GM12878 (cell line): ENCODE data around the gene TMEM47. TPM values are rescaled to one million over a fixed set of nuclear protein-coding genes. Genes with fewer than 3 reads are reported as not detected.

Experiments used
- ATAC-seq: fragments of 200-7000 bp; cut with Tn5 transposase; 3 replicates; pipeline ENCODE4 v1.9.1; 2020; ENCODE audit warnings: mild to moderate bottlenecking, moderate library complexity
- BruUV-seq: library from RNA; stranded (reverse); fragments of 400-500 nt; replicated peaks from 2 replicates; lab custom pipeline; 2021; lab: Mats Ljungman, UMichigan
- CTCF ChIA-PET: fragments of 300-600 bp; sonication (Branson Sonifier 250); formaldehyde crosslinking; extraction: SDS; loops from one replicate; lab custom pipeline; 2021; ENCODE audit warnings: inconsistent platforms; lab: Yijun Ruan, JAX
- POLR2A ChIA-PET: fragments of 350-600 bp; formaldehyde crosslinking; extraction: SDS; loops from one replicate; lab custom pipeline; 2021; ENCODE audit warnings: inconsistent platforms; lab: Charles Lee
- RAD21 ChIA-PET: fragments of 300-600 bp; sonication (Branson Sonifier 250); formaldehyde crosslinking; loops from one replicate; lab custom pipeline; 2023; ENCODE audit warnings: antibody characterized with exemption; ENCODE audit not compliant: unreplicated experiment; lab: Charles Lee
- SMC1A ChIA-PET: fragments of 300-600 bp; sonication (Branson Sonifier 250); formaldehyde crosslinking; loops from one replicate; lab custom pipeline; 2023; ENCODE audit not compliant: unreplicated experiment, uncharacterized antibody; lab: Charles Lee
- DNase-seq: peaks from one replicate; pipeline ENCODE4 v3.0.0-alpha.2; 2011; ENCODE audit warnings: low read depth, low spot score
- FAIRE-seq: peaks from 3 replicates; lab custom pipeline; 2011; peaks lifted over from hg19 to GRCh38; lab: Jason Lieb, UNC
- H2AFZ ChIP-seq: 2 replicates; pipeline ENCODE4 v1.6.0; 2011; ENCODE audit warnings: low read depth, low read length, control low read depth; ENCODE audit not compliant: control insufficient read depth
- H3K27ac ChIP-seq: 2 replicates; pipeline ENCODE4 v1.5.1; 2011; ENCODE audit warnings: control low read depth; ENCODE audit not compliant: control insufficient read depth, insufficient read depth
- H3K27me3 ChIP-seq, 2 experiments: replicated peaks in 1 of 2; 2 replicates each; pipeline versions ENCODE4 v1.6.0 to v1.6.1; 2011; ENCODE audit warnings: low read length in 1 of 2; ENCODE audit not compliant: control insufficient read depth in 2 of 2, insufficient read depth in 2 of 2
- H3K36me3 ChIP-seq, 2 experiments: 2 replicates each; pipeline ENCODE4 v1.5.1; 2011; ENCODE audit warnings: low read length in 1 of 2; ENCODE audit not compliant: control insufficient read depth in 2 of 2, insufficient read depth in 2 of 2
- H3K4me1 ChIP-seq: 2 replicates; pipeline ENCODE4 v1.6.1; 2011; ENCODE audit warnings: mild to moderate bottlenecking, low read length, moderate library complexity, mixed read lengths; ENCODE audit not compliant: control insufficient read depth, insufficient read depth
- H3K4me2 ChIP-seq: 2 replicates; pipeline ENCODE4 v1.6.0; 2011; ENCODE audit warnings: control low read depth; ENCODE audit not compliant: control insufficient read depth, insufficient read depth
- H3K4me3 ChIP-seq: fragments of 200-600 bp; sonication (generic); 2 replicates; pipeline ENCODE4 v1.5.1; 2016
- H3K79me2 ChIP-seq: 2 replicates; pipeline ENCODE4 v1.6.0; 2011; ENCODE audit warnings: low read length; ENCODE audit not compliant: control insufficient read depth, insufficient read depth
- H3K9ac ChIP-seq: 2 replicates; pipeline ENCODE4 v1.8.0; 2011; ENCODE audit warnings: low read length, control low read depth, mixed read lengths; ENCODE audit not compliant: control insufficient read depth, insufficient read depth
- H3K9me3 ChIP-seq: replicated peaks from 3 replicates; pipeline ENCODE4 v1.5.1; 2011; ENCODE audit warnings: mild to moderate bottlenecking, low read length; ENCODE audit not compliant: control insufficient read depth, insufficient read depth
- H4K20me1 ChIP-seq: 2 replicates; pipeline ENCODE4 v1.6.0; 2011; ENCODE audit not compliant: control insufficient read depth, insufficient read depth
- FOXM1 ChIP-seq: IDR thresholded peaks from 2 replicates; pipeline ENCODE4 v1.6.1; 2012; ENCODE audit warnings: low read depth, mild to moderate bottlenecking, inconsistent platforms, low read length, moderate library complexity
- KDM1A ChIP-seq: fragments of 200-600 bp; sonication (generic); IDR thresholded peaks from 2 replicates; pipeline ENCODE4 v1.6.1; 2016; ENCODE audit warnings: borderline replicate concordance
- MTA2 ChIP-seq: fragments of 450-650 bp; IDR thresholded peaks from 2 replicates; pipeline ENCODE4 v1.6.1; 2016; ENCODE audit warnings: low read depth, mild to moderate bottlenecking, moderate library complexity
- NFXL1 ChIP-seq: fragments of 450-650 bp; IDR thresholded peaks from 2 replicates; pipeline ENCODE4 v1.6.1; 2017; ENCODE audit warnings: antibody characterized with exemption, mild to moderate bottlenecking, borderline replicate concordance
- RFX5 ChIP-seq: IDR thresholded peaks from 2 replicates; pipeline ENCODE4 v1.6.1; 2011; ENCODE audit warnings: low read depth, low read length, improper control_type of control experiment
- SREBF1 ChIP-seq: IDR thresholded peaks from 2 replicates; pipeline ENCODE4 v1.6.1; 2012; ENCODE audit warnings: mild to moderate bottlenecking, low read length
- WRNIP1 ChIP-seq: IDR thresholded peaks from 2 replicates; pipeline ENCODE4 v1.6.1; 2011; ENCODE audit warnings: low read depth, low read length, improper control_type of control experiment, borderline replicate concordance
- WGBS: methylation state at CpG from one replicate; pipeline ENCODE4 v1.1.6; 2016; ENCODE audit warnings: low lambda C conversion rate; ENCODE audit not compliant: insufficient replicate concordance, insufficient coverage; ENCODE audit errors: missing lambda C conversion rate; 5-methylcytosine and 5-hydroxymethylcytosine counted together
- in situ Hi-C: fragments of 300-500 bp; cut with MboI; formaldehyde crosslinking; loops from 9 replicates; pipeline ENCODE4 v1.14.3; 2018; ENCODE audit warnings: mixed read lengths
- intact Hi-C: fragments of 100-400 bp; cut with micrococcal nuclease; formaldehyde crosslinking; loops from one replicate; pipeline ENCODE4 v1.14.2; 2022; ENCODE audit not compliant: unreplicated experiment
- polyA plus RNA-seq, 11 experiments: library from polyadenylated mRNA; depleted of rRNA in 4 of 11; unstranded in 6 of 11; stranded (reverse) in 5 of 11; fragments of >200 nt; fragmentation: Nextera tagmentation in 4 of 11; fragmentation: Illumina TruSeq in 1 of 11; extraction: Ambion mirVana in 4 of 11; extraction: Trizol in 1 of 11; gene quantifications; 1 replicate in 1 of 11; 2 replicates in 10 of 11; pipeline versions ENCODE4 v1.2.1 to v1.2.3, GENCODE V29; 2011 to 2016; ENCODE audit warnings: inconsistent platforms in 2 of 11, missing spikeins in 2 of 11, low read depth in 1 of 11
- total RNA-seq, 4 experiments: library from RNA; depleted of rRNA in 3 of 4; stranded (reverse); fragments of >200 nt in 3 of 4; fragmentation: Illumina TruSeq in 1 of 4; extraction: Trizol in 1 of 4; gene quantifications; 2 replicates each; pipeline versions ENCODE4 v1.2.1 to v1.2.3, GENCODE V29; 2013 to 2021

TMEM47 gene
- total and polyA plus RNA-seq, 10 of the 15 experiments (the other 5 are each of a cell fraction or from before 2014, with no cell fraction given): 0.04 to 0.10 (median 0.09) TPM; not detected in 7

- TF ChIP-seq MTA2 (no peak), FOXM1 (no peak), KDM1A (no peak)
These were observed at the start of gene TMEM47 (continued) for GRCh38 chrX:34656842-34657725.

GRCh38 chrX:34687095-34687494, 30.0 kb upstream of the TMEM47 start:
- H3K36me3 ChIP-seq: no peaks in the 10 kb centered on the region
- intact Hi-C loops: no loop called here
- H3K27ac ChIP-seq: no peak overlapping the region
- SMC1A ChIA-PET: no interaction called here
- DNase-seq (no peak), ATAC-seq (no peak)
- BruUV-seq: no TSS peak
- POLR2A ChIA-PET: no interaction called here
- CTCF ChIA-PET: no interaction called here
- H2AFZ ChIP-seq: no peak overlapping the region
- WGBS: 10% methylated on average over 2 of the region's 2 CpGs
- H3K9ac ChIP-seq: no peak overlapping the region
- no peaks in the 10 kb centered on the region for H3K9me3 ChIP-seq
- H3K4me1 ChIP-seq: no peaks in the 10 kb centered on the region
- in situ Hi-C loops: no loop called here
- no peak overlapping the region for H3K4me2 ChIP-seq
- RAD21 ChIA-PET: no interaction called here
- TF ChIP-seq WRNIP1: no peak
- no peak for TF ChIP-seq SREBF1
- no peak for TF ChIP-seq RFX5
- no peak for TF ChIP-seq NFXL1
- TF ChIP-seq, all 136 proteins: peak for 0
- Histone ChIP-seq H3K4me3 (no peak overlapping the region), H4K20me1 (no peaks in the 10 kb centered on the region), H3K79me2 (no peaks in the 10 kb centered on the region), H3K27me3 (no peaks in the 10 kb centered on the region)
- FAIRE-seq: no peak
